HTR-8/SVneo (cell line): ENCODE measurements around the gene DPF1.
"Not testable (repeated sequence)": the region's sequence is repeated elsewhere in the genome, so short reads cannot be mapped to it uniquely, and the experiment has no call there.

Experiments
- DNase-seq: peaks from one replicate; pipeline ENCODE4 v3.0.0; 2011; ENCODE audit warnings: low spot score, mixed read lengths; ENCODE audit not compliant: insufficient read length
- FAIRE-seq: peaks from 2 replicates; lab custom pipeline; 2011; peaks lifted over from hg19 to GRCh38; lab: Jason Lieb, UNC

DPF1 gene

DNA sequence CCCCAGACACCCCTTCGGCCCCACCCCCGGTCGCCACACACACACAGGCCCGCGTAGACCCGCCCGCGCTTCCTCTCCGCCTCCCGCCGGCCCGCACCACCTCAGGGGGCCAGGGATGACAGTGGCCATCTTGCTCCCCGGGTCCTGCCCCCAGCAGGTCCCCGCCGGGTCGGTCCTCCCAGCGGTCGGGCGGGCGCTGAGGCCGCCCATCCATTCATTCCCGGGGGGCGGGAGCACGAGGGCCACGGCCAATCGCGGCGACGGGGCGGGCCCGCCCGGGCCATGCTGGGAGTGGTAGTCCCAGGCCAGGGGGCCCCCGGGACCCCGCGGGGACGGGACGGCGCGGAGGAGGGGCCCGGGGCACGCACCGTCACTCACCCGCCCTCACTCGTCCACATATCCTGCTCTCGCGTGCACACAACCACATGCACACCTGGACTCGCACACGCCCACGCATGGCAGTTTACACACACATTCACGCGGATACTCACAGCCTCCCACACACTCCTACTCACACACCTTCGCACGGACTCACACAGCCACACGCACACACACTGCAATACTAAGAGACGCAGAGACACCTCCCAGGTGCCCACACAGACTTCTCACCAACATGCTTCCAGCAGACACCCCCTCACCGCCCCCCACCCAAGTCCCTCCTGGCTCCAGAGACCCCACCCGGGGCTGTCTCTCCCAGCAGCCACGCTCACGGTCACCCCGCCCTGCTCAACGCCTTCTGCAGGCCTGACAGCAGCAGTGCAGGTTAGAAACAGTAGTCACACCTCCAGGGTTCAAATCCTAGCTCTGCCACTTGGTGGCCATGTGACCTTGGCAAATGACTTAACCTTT lies at the start of gene DPF1:
Gene DPF1 (minus strand): TSS at position 209 of the 849 bp plus-strand sequence. CDS start 80 bp downstream, at position 129.
- DNase-seq (peak; percentile 96), FAIRE-seq (peak; percentile 98)

DNA sequence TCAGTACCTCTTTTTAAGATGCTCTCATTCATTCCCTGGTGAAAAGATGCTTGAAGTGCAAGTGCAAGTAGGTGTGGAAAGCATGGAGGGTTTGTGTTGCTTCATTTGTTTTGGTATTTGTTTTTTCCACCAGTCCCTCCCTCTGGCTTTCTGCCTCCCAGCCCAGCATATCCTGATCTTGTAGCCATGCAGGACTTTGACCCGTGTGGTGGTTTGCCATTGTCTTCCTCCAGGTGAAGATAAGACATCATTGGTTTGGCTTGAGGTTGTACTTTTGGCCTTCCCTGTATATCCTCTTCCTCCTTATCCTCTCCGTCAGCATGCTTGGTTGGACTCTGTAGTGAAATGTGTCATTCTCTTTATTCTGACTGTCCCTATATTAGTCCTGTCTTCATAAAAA lies 49.5 kb upstream of the DPF1 start:
- DNase-seq, result no peak
- FAIRE-seq, result no peak

DNA sequence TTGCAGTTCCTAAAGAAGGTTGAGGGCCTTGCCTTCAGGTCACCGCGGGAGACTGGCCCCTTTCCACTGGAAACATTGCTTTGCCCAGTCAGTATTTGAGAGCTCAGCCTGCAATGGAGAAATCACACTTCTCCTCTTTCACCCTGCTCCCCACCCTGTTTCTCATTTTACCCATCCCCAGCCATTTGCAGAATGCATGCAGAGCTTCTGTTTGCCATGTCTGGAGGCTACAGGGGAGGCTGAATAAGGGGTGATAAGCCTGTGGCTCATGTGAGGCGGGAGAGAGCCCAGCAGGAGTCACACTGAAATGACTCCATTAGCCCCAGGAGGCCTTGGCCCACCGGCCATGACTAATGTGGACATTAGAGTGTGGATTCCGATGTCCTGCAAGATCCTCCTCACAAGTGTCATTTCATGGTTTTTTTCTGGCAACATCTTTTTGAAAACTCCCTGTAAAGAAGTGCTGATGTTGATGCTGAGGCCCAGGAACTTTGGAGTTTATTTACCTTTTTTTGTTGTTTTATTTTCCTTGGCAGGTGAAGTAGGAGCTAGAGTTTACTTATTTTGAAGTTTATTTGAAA lies 46.7 kb upstream of the DPF1 start:
- DNase-seq (no peak), FAIRE-seq (no peak)

DNA sequence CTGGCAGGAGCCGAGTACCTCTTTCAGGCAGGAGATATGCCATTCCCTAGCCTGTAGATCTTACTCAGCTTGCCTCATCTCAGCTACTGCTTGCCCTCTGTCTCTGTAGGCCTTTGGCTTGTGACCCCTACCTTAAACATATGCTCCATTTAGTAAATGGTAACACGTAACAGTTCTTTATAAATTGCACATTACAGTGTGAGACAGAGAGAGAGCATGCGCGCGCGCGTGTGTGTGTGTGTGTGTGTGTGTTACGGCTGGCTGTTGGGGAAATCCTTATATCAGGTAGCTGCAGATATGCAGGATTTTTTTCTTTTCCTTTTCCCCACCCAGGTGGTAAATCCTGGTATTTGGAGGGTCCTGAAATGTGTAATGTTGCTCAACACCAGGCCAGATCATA lies 44.5 kb upstream of the DPF1 start:
- DNase-seq (no peak), FAIRE-seq (no peak)

DNA sequence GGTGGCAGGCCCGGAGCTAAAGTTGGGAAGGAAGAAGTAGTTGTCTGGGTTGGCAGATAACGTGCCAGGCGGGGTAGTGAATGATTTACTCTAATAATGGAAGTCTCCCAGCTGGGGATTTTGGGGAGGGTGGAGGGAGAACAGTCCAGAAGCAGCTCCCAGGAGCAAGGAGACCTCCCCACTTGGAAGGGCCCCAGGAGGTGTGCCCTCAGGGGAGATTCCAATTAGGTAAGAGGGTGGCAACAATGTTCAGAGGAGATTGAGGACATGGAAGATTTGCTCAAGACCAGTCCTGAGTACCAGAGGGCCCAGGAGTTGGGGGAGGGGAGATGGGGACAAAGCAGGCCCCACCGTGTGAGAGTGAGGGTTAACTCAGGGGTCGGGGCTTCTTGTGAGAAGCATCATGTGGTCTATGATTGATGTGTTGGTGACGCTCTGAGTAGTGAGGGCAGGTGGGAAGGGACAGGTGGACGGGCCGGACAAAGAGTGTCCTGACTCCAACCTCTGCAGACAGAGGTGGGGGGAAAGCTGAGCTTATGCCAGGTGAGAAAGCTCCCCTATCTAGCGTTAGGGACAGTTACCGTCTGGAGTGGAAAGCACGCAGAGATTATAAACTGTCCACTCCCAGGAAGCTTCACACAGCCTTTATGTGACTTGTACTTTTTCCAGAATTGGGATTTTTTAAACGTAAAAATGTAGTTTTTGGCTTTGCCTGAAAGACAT lies 43.9 kb upstream of the DPF1 start:
- FAIRE-seq, result peak; percentile 42
- no peak for DNase-seq

DNA sequence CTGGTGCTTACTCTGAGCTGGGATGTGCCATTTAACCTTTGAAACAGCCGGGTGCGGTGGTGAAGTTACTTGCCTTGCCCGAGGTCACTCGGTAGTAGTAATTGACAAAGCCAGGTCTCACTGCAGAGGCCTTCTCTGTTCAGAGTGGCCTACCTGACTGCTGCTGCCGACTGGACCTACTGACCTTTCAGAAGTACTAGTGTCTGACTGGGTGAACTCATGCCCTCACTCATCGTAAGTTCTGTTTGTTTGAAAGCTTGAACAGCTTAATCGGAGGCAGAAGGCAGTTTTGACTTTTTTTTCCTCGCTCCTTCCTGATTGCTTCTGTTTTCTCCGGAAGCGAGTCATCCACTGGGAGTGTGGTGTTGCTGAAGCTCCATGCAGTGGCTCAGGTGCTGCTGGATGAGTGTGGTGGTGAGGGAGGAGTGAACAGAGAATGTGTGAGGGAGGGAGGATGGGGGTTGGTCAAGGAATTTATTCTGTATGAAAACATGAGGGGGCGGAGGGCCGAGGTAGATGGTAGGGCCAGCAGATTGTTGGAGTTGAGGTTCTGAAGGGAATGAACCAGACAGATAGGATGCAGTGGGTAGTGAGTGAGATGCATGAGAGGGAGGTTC lies 43.1 kb upstream of the DPF1 start:
- FAIRE-seq (peak; percentile 89), DNase-seq (peak; percentile 67)

DNA sequence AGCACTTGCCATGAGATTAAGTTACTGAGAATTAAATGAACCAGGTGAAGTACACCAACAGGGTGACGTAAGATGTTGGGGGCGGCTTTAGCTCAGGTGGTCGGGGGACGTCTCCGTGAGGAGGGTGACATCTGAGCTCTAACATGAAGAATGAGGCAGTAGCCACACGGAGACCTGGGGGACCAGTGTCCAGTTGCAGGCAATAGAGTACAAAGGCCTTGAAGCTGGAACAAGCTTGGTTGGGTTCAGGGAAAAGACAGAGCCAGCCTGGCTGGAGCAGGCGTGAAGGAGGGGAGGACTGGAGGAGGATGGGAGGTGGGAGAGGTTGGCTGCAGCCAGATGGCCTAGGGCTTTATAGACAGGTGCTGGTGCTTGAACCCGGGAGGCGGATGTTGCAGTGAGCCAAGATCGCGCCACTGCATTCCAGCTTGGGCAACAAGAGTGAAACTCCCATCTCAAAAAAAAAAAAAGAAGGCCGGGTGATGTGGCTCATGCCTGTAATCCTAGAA lies 42.0 kb upstream of the DPF1 start:
- DNase-seq (no peak), FAIRE-seq (no peak)

DNA sequence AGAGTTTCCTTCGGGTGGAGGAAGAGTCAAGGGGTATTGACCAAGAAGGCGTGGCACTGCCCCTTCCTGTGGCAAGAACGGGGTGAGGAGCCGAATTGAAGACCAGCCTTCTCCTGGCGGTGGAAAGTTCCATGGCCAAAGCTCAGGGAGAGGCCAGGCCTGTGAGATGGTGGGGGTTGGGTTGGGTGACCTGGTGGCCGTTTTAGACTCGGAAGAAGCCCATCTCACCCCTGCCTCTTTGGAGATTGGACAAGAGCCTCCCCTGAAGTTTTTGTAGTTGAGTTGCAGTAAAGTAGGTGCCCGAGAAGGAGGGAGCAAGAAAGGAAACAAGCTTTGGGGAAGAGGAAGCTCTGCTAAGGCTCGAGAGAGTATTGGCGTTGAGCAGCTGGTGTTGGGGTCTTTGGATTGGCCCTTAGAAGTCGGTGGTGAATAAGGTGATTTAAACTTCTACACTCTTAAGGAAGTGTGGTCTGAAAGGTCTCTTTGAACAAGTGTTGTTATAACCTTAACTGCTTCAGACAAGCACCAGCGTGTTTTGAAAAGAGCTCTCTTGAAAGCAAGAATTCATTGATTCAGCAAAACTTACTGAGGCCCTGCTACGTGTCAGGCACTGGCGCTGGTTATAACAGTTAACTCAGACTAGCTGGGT lies 41.3 kb upstream of the DPF1 start:
- no peak for DNase-seq
- FAIRE-seq, result no peak

DNA sequence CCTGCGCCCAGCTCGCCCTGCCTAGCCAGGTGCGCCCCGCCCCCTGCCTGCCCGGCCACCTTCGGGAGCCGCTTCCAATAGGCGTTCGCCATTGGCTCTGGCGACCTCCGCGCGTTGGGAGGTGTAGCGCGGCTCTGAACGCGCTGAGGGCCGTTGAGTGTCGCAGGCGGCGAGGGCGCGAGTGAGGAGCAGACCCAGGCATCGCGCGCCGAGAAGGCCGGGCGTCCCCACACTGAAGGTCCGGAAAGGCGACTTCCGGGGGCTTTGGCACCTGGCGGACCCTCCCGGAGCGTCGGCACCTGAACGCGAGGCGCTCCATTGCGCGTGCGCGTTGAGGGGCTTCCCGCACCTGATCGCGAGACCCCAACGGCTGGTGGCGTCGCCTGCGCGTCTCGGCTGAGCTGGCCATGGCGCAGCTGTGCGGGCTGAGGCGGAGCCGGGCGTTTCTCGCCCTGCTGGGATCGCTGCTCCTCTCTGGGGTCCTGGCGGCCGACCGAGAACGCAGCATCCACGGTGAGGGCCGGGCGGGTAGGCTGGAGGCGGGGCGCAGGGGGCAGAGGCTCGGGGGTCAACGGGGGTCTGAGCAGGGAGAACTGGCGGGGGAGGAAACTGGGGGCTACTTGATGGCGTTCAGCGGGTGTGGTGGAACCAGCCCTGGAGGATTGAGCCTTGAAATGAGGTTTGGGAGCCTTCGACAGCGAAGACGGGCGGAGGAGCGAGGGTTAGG lies 40.6 kb upstream of the DPF1 start, which contains the start of gene SPINT2:
Gene SPINT2 (plus strand): TSS at position 88 of the 727 bp plus-strand sequence. CDS start 320 bp downstream, at position 408.
- no peak for FAIRE-seq
- DNase-seq, result no peak

DNA sequence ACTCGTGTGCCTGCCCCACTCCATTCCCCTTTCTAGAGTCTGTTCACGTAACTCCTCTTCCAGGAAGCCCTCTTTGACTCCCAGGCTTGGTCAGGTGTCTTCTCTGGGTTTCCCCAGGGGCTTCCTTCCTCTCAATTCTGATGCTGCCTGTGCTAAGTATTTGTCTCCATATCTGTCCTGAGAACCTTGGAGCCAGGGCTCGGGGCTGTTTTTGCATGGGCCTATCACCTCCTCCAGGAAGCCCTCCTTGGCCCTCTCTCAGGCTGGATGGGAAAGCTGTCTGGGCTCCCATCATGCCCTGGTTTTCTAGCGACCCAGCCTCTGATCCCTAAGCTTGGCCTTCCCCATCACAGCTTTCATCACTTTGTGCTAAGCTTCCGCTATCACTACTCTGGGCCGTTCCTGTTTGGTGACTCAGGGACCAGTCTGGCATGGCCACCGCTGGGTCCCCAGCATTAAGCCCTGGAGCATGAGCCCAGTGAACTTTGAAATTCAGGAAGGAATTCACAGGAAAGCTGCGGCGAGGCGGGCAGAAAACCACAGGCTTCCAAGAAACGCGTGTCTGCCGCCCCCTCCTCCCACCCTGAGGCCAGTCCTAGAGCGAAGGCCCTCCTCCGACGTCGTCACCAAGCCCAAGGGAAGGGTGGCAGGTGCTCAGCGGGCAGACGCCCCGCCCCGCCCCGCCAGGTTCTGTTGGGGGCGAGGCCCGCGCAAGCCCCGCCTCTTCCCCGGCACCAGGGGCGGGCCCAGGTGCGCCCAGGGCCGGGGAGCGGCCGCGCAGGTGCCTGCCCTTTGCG lies 39.9 kb upstream of the DPF1 start:
- peak; percentile 62 for DNase-seq
- no peak for FAIRE-seq

DNA sequence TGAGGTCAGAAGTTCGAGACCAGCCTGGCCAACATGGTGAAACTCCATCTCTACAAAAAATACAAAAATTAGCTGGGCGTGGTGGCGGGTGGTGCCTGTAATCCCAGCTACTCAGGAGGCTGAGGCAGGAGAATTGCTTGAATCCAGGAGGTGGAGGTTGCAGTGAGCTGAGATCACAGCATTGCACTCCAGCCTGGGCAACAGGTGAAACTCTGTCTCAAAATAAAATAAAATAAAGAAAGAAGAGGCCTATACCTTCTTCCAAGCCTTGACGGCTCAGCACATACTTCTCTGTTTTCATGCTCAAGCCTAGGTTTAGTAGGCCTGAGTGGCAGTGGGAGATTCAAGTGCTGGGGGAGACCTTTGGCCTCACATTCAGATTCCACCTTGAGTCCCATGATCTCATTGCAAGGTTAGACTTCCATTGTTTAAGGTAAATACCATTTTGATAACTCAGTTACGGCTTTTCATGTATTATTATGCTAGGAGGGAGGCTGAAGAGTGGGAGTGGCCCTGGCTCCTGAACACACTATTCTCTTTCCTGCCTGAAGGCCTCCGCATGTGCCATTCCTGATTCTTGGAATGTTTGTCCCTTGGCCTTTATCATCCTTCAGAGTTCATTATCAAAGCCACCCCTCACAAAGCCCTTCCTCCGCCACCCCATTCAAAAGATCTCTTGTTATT lies 38.7 kb upstream of the DPF1 start:
- no peak for FAIRE-seq
- DNase-seq, result no peak

DNA sequence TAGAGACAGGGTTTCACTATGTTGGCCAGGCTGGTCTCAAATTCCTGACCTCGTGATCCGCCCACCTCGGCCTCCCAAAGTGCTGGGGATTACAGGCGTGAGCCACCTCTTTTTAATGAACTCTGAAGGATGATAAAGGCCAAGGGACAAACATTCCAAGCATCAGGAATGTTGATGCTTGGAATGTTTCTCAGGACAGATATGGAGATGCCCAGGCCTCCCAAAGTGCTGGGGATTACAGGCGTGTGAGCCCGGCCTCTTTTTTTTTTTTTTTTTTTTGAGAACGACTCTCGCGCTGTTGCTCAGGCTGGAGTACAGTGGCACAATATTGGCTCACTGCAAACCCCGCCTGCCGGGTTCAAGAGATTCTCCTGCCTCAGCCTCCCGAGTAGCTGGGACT lies 37.9 kb upstream of the DPF1 start:
- FAIRE-seq, DNase-seq: not testable (repeated sequence)

DNA sequence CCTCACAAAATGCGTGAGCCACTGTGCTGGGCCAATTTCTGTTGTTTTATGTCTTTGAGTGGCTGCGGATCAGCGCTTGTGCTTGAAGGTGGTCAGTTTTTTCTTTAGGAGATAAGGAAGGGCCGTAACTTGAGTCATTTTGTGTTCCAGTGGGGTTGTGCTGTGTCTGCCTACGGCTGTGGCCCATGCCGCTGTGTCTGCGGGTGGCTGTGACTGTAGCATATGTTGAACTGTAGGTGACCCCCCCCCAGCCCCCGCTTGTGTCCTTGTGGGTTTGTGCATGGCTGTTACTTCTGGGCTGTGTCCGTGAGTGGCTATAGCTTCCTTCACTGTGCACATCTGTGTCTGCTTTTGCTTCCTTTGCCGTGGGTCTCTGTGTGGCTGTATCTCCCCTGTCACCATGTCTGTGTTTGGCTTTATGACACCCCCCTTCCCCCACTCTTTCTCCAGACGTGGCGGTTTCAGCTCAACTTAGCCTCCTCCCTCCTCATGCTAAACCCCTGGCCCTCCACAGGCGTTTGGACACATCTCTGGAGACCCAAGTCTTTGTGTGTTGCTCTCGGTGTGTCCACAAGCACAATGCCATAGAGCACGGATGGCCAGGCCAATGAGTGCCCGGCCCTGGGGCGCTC lies 31.5 kb upstream of the DPF1 start:
- DNase-seq (no peak), FAIRE-seq (no peak)

DNA sequence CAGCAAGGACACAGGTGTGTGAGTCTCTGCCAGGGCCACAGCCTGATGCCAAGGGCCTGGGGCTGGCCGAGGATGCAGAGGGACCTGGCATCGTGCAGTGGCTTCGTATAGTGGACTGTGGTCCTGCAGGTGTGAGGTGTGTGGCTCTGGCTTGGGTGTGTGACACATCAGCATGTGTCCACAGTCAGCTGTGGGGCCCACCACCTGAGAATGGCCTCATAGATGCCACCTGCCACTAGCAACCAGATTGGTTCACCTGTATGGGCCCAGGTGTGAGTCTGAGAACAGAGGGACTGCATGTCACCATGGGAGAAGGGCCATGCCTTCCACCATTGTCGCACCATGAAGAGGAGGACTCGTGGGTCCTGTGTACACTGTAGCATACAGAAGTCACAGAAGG lies 29.8 kb upstream of the DPF1 start:
- peak; percentile 57 for FAIRE-seq
- DNase-seq, result no peak

DNA sequence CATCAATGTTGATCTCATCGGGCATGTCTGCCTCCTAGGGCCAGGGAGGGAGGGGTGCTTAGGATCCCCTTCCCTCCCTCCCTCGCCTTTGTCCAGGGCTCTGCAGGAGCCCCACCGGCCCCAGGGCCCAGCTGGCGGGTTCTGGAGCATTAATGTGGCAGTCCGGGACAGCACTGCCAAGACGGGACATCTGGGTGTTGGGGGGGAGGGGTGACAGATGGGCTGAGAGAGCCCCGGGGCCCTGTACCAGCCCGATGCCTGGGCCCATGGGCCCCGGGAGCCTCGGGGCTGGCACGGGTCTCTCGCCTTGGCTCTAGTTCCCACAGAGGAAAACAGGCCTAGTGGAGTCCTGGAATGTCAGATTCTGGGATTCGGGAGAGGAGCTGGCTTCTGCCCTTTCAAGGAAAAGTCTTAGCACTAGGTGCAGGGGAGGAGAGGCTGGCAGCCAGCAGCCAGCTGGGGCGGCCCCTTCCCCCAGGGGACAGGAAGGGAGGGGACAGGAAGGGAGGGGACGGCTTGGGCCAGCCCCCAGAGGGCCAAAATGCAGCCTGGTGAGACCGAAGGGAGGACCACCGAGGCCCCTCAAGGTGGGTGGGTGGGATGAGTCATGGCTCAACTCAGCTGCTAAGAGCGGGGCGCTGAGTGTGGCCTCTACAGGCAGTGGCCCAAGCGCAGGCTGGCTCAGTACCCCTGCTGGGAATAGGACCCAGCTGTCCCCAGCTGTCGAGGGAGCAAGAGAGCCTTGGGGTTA lies 29.1 kb upstream of the DPF1 start:
- DNase-seq (no peak), FAIRE-seq (no peak)

DNA sequence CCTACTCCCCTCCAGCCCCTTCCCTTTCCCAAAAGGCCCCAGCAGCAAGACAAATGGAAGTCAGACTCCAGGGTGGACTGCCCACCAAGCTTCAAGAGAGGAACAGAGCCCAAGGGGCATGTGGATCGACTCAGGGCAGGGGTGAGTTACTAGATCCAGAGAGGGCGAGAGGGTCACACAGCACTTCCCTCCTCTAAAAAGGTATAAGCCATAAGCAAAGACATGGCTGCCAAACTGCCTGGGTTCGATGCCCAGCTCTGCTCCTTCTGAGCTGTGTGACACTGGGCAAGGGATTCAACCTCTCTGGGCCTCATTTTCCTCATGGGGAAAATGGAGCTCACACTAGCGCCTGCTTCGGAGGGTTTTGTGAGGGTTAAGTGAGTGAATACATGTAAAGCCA lies 28.4 kb upstream of the DPF1 start:
- DNase-seq, result no peak
- no peak for FAIRE-seq

DNA sequence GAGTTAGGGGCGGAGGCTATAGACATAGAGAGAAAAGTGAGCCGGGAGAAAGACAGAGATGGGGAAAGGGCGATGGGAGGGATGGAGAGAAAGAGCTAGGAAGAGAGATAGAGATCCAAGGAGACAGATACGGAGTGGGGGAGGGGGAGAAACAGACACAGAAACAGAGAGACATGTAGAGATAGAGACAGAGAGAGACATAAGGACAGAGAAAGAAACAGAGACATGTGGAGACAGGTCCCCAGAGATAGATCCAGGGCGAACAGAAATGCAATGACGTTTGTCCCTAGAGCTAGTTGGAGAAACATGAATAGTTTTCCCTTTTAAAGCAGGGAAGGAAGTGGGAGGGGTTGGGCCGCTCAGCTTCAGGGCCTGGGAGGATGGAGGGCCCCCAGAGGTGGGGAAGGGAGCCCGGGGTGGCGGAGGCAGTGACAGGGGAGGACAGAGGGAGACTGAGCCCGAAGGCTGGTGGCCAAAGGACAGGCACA lies 27.6 kb upstream of the DPF1 start:
- DNase-seq (no peak), FAIRE-seq (no peak)
